Lung (tissue), 16 donors: ENCODE measurements around the gene MAGOH. TPM values are rescaled to one million over a fixed set of nuclear protein-coding genes. Genes with fewer than 3 reads are reported as not detected.

ENCODE experiments used
- ATAC-seq: fragments of 200-7000 bp; cut with Tn5 transposase; one replicate; pipeline ENCODE4 v1.9.1; 2020; ENCODE audit warnings: moderate number of reproducible peaks; ENCODE audit not compliant: insufficient read depth, low FRiP score
- DNase-seq, 3 donors: peaks; one replicate each; pipeline ENCODE4 v3.0.0-alpha.2; 2013 to 2017
- H3K27ac ChIP-seq, 2 donors: one replicate each; pipeline ENCODE4 v1.5.1; 2013; ENCODE audit warnings: mild to moderate bottlenecking in 2 of 2, moderate library complexity in 2 of 2, control low read depth in 1 of 2, inconsistent platforms in 1 of 2, low read depth in 1 of 2, low read length in 1 of 2
- H3K27me3 ChIP-seq, 3 donors: one replicate each; pipeline ENCODE4 v1.5.1; 2013; ENCODE audit warnings: low read length in 2 of 3; ENCODE audit not compliant: control insufficient read depth in 3 of 3, insufficient read depth in 3 of 3
- H3K36me3 ChIP-seq, 4 donors: one replicate each; pipeline ENCODE4 v1.5.1; 2013; ENCODE audit warnings: low read length in 4 of 4, mild to moderate bottlenecking in 1 of 4, moderate library complexity in 1 of 4; ENCODE audit not compliant: control insufficient read depth in 4 of 4, insufficient read depth in 4 of 4
- H3K4me1 ChIP-seq, 5 donors: one replicate each; pipeline ENCODE4 v1.5.1; 2013; ENCODE audit warnings: low read length in 5 of 5, mild to moderate bottlenecking in 2 of 5, moderate library complexity in 1 of 5; ENCODE audit not compliant: control insufficient read depth in 5 of 5, insufficient read depth in 5 of 5
- H3K4me3 ChIP-seq: one replicate; pipeline ENCODE4 v1.5.1; 2013; ENCODE audit warnings: mild to moderate bottlenecking, control low read depth, moderate library complexity
- H3K9ac ChIP-seq, 2 donors: one replicate each; pipeline ENCODE4 v1.5.1; 2013; ENCODE audit warnings: low read length in 2 of 2, control low read depth in 1 of 2; ENCODE audit not compliant: insufficient read depth in 1 of 2
- H3K9me3 ChIP-seq, 4 donors: one replicate each; pipeline ENCODE4 v1.5.1; 2013; ENCODE audit warnings: low read length in 3 of 4, mild to moderate bottlenecking in 1 of 4, moderate library complexity in 1 of 4; ENCODE audit not compliant: control insufficient read depth in 4 of 4, insufficient read depth in 3 of 4
- WGBS, 2 donors: extraction: QIAGEN DNeasy Blood & Tissue Kit; methylation state at CpG; one replicate each; pipeline ENCODE4 v1.1.7; 2013; 5-methylcytosine and 5-hydroxymethylcytosine counted together
- long read RNA-seq, 5 donors: transcript quantifications; one replicate each; lab custom pipeline, GENCODE V29; 2026
- polyA plus RNA-seq, 2 donors: library from polyadenylated mRNA; stranded (reverse); fragments of 200-250 nt; gene quantifications; one replicate each; pipeline ENCODE4 v1.2.1, GENCODE V29; 2013
- total RNA-seq, 2 donors: library from RNA; depleted of rRNA in 1 of 2; stranded (reverse); fragments of >200 nt in 1 of 2; gene quantifications; one replicate each; pipeline ENCODE4 v1.2.1, GENCODE V29; 2014 to 2021
- TF ChIP-seq, protein P1 (sequence below): IDR thresholded peaks from 2 replicates; pipeline ENCODE4 v1.5.1; 2012; ENCODE audit warnings: mild to moderate bottlenecking; ENCODE audit errors: control extremely low read depth, extremely low read depth
- donor health status: control.
- donor health status: control.
- donor health status: Bipolar disorder and iron deficiency.
- donor health status: healthy.
- donor health status: DM: yes; HTN: yes; CAD: no.

The MAGOH gene
- total RNA-seq (10 to 100 TPM; 33.0 to 34.1 TPM), polyA plus RNA-seq (100 to 1,000 TPM in 1 of 2 donors, 10 to 100 TPM in 1; 83.0 to 141 TPM)
- long read RNA-seq, donor 1, transcript MAGOH-201 (4 exons, 500 nt) = minor isoform, 10 of 43 reads
- long read RNA-seq, donor 1, transcript MAGOH-202 (5 exons, 756 nt) = major isoform, 32 of 43 reads
- long read RNA-seq, donor 1, partial matches to known transcripts = 0 of 43 reads
- long read RNA-seq, donor 1, other reads (novel, unspliced or antisense) = 0 of 43 reads
- long read RNA-seq, donor 2, transcript MAGOH-202 (5 exons, 756 nt) = major isoform, 12 of 23 reads
- long read RNA-seq, donor 2, transcript MAGOH-201 (4 exons, 500 nt) = minor isoform, 9 of 23 reads
- long read RNA-seq, donor 2, partial matches to known transcripts = 0 of 23 reads
- long read RNA-seq, donor 2, other reads (novel, unspliced or antisense) = 0 of 23 reads
- long read RNA-seq, donor 3, transcript MAGOH-202 (5 exons, 756 nt) = major isoform, 21 of 33 reads
- long read RNA-seq, donor 3, transcript MAGOH-201 (4 exons, 500 nt) = minor isoform, 8 of 33 reads
- long read RNA-seq, donor 3, partial matches to known transcripts = 0 of 33 reads
- long read RNA-seq, donor 3, other reads (novel, unspliced or antisense) = 0 of 33 reads
- long read RNA-seq, donor 4, transcript MAGOH-202 (5 exons, 756 nt) = major isoform, 17 of 23 reads
- long read RNA-seq, donor 4, transcript MAGOH-201 (4 exons, 500 nt) = minor isoform, 5 of 23 reads
- long read RNA-seq, donor 4, partial matches to known transcripts = 0 of 23 reads
- long read RNA-seq, donor 4, other reads (novel, unspliced or antisense) = 0 of 23 reads
- long read RNA-seq, donor 5, transcript MAGOH-203 (3 exons, 738 nt) = minor isoform, 5 of 61 reads
- long read RNA-seq, donor 5, transcript MAGOH-202 (5 exons, 756 nt) = major isoform, 41 of 61 reads
- long read RNA-seq, donor 5, transcript MAGOH-201 (4 exons, 500 nt) = minor isoform, 9 of 61 reads
- long read RNA-seq, donor 5, partial matches to known transcripts = 5 of 61 reads
- long read RNA-seq, donor 5, other reads (novel, unspliced or antisense) = 0 of 61 reads

DNA sequence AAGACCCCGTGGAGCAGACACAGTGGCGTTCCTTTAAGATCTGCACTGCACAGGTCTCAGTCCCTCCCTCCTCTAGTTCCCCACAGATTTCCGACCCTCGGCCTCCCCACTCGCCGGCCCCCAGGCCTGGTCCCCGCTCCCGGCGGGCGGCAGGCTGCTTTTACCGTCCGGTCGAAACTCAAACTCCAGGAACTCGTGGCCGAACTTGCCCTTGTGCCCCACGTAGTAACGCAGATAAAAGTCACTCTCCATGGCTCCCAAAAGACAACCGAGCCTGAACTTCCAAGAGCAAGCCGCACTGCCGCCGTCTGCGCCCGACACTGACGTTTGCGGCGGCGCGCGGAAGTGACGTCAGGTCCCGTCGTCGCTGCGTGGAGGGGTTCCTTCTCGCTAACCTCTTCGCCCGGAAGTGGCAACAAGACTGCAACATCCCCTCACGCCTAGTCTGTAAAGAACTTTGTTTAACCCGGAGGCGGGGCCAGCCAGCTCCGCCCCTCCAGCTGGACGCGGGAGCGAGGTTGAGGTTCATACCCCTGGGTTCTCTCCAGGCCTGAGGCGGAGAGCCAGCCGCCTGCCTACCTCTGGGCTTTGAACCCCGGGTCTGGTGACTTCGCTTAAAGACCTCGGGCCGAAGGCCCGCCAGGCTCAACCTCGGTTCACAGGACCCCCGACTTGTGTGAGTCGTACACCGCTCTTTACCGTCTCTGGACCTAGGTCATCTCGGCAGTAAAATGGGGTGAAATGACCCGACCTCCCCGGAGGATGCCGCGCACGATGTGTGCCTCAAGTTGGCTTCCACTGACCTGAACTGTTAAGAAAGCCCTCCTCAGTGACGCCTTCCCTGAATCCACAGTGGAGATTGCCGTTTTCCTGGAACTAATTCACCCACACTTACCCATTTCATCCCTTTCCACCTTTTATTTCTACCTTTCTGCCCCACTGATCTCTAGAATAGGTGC, at the start of gene MAGOH:
MAGOH (minus strand) TSS at position 322 of the 959 bp plus-strand sequence; CDS start at position 252, 70 bp downstream.
- Histone ChIP-seq H3K36me3 (peaks cover 12 to 22% (median 18%) of the 10 kb centered on the region in 4 donors), H3K27ac (peak within 1 kb of the TSS; percentile 72 to 80), H3K4me3 (peak within 1 kb of the TSS; percentile 97), H3K9ac (peak within 1 kb of the TSS; percentile 88 to 89), H3K9me3 (no peaks in the 10 kb centered on the region), H3K4me1 (peaks cover 3 to 9% (median 4%) of the 10 kb centered on the region in 5 donors), H3K27me3 (no peaks in the 10 kb centered on the region)
- TF ChIP-seq, protein P1, sequence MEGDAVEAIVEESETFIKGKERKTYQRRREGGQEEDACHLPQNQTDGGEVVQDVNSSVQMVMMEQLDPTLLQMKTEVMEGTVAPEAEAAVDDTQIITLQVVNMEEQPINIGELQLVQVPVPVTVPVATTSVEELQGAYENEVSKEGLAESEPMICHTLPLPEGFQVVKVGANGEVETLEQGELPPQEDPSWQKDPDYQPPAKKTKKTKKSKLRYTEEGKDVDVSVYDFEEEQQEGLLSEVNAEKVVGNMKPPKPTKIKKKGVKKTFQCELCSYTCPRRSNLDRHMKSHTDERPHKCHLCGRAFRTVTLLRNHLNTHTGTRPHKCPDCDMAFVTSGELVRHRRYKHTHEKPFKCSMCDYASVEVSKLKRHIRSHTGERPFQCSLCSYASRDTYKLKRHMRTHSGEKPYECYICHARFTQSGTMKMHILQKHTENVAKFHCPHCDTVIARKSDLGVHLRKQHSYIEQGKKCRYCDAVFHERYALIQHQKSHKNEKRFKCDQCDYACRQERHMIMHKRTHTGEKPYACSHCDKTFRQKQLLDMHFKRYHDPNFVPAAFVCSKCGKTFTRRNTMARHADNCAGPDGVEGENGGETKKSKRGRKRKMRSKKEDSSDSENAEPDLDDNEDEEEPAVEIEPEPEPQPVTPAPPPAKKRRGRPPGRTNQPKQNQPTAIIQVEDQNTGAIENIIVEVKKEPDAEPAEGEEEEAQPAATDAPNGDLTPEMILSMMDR = no peak
- ATAC-seq (peak; percentile 93), DNase-seq (peak; percentile 96 to 98 (median 97))
- WGBS, 2 donors = 5 to 7% methylated on average over 64 of the region's 64 CpGs

DNA sequence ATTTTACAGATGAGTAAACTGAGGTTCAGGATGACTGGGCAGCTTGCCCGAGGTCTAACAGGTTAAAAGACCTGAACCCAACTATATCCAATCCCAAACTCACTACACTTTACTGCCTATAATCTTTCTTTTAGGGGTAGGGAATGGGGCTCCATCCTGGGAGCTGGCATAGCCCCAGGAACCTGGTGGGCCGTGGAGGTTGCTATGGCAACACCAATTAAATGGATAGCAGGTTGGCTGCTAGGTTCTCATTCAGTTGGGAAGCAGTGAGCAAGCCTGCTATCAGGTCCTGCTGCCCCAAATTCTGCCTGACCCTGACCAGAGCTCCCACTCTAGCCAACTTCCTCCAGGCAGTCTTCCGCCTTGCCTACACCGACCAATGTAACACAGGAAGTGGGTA, 48.6 kb upstream of the MAGOH start:
- Histone ChIP-seq H3K9ac (no peak overlapping the region), H3K27ac (no peak overlapping the region), H3K9me3 (no peaks in the 10 kb centered on the region), H3K4me3 (no peak overlapping the region), H3K4me1 (peaks cover 0 to 5% (median 0%) of the 10 kb centered on the region in 5 donors), H3K36me3 (no peaks in the 10 kb centered on the region), H3K27me3 (no peaks in the 10 kb centered on the region)
- ATAC-seq (no peak), DNase-seq (no peak)
- TF ChIP-seq, protein P1 = no peak
- 65 to 78% methylated on average over 4 of the region's 4 CpGs for WGBS, 2 donors

DNA sequence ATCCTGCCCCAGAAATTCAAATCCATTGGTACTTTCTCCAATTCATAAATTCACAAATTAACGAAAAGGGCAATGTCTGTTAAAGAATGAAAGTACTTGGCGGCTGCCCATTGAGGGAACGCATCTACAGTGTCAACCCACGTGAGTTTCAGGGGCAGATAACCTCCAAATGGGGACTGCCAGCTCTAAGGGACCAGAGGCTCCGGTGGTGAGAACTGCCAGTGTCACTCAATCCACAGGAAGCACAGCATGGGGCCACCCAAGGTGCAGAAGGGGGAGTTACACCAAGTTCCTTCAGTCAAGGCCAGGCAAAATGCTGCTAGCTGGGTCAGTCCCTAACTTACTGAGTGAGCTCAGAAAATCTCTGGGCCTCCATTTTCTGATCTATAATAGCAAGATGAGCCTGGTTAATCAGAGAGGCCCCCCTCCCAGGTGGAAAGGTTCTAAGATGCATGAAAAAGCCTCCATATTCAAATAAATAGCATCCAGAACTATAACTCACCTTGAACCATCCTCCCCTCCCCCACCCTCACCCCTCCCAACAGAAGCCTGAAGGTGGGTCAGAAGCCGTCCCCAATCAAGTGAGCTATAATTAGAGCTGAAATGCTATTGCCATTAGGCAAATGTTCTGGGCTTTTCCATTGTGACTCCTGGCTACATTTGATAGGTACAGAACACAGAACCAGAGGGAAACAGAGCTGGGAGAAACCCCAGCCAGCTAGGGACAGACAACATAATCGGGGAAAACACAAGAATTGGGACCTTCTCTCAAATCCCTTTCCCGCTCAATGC, 47.8 kb upstream of the MAGOH start:
- peaks cover 0 to 5% (median 0%) of the 10 kb centered on the region in 5 donors for H3K4me1 ChIP-seq
- no peak overlapping the region for H3K4me3 ChIP-seq
- no peak overlapping the region for H3K9ac ChIP-seq
- TF ChIP-seq, protein P1 = no peak
- no peaks in the 10 kb centered on the region for H3K9me3 ChIP-seq
- ATAC-seq = no peak
- DNase-seq = no peak
- 60 to 79% methylated on average over 8 of the region's 8 CpGs for whole genome bisulfite sequencing, 2 donors
- H3K27me3 ChIP-seq = no peaks in the 10 kb centered on the region
- no peaks in the 10 kb centered on the region for H3K36me3 ChIP-seq
- H3K27ac ChIP-seq = no peak overlapping the region
